Stomach smooth muscle (tissue), 2 donors: Measurements from ENCODE around the gene NDE1.
"Not testable (repeated sequence)": the region's sequence is repeated elsewhere in the genome, so short reads cannot be mapped to it uniquely, and the experiment has no call there.

ENCODE experiments used
- H3K27ac ChIP-seq: one replicate; pipeline ENCODE4 v1.7.0; 2013; ENCODE audit warnings: mild to moderate bottlenecking, low read length, inconsistent platforms
- H3K27me3 ChIP-seq, 2 donors: one replicate each; pipeline ENCODE4 v1.7.0; 2013; ENCODE audit warnings: low read length in 2 of 2; ENCODE audit not compliant: insufficient read depth in 2 of 2, control insufficient read depth in 1 of 2
- H3K36me3 ChIP-seq, 2 donors: one replicate each; pipeline ENCODE4 v1.7.0; 2013; ENCODE audit warnings: low read length in 2 of 2; ENCODE audit not compliant: control insufficient read depth in 2 of 2, insufficient read depth in 2 of 2
- H3K4me1 ChIP-seq: one replicate; pipeline ENCODE4 v1.7.0; 2013; ENCODE audit warnings: low read length; ENCODE audit not compliant: control insufficient read depth, insufficient read depth
- H3K4me3 ChIP-seq, 2 donors: one replicate each; pipeline ENCODE4 v1.7.0; 2013; ENCODE audit warnings: low read length in 2 of 2
- H3K9ac ChIP-seq, 2 donors: one replicate each; pipeline ENCODE4 v1.7.0; 2013; ENCODE audit warnings: low read length in 2 of 2, mild to moderate bottlenecking in 1 of 2
- H3K9me3 ChIP-seq, 2 donors: one replicate each; pipeline ENCODE4 v1.7.0; 2013; ENCODE audit warnings: low read length in 2 of 2; ENCODE audit not compliant: control insufficient read depth in 2 of 2
- donor health status: healthy.
- donor health status: Pancreatic carcinoma.

NDE1 gene

DNA sequence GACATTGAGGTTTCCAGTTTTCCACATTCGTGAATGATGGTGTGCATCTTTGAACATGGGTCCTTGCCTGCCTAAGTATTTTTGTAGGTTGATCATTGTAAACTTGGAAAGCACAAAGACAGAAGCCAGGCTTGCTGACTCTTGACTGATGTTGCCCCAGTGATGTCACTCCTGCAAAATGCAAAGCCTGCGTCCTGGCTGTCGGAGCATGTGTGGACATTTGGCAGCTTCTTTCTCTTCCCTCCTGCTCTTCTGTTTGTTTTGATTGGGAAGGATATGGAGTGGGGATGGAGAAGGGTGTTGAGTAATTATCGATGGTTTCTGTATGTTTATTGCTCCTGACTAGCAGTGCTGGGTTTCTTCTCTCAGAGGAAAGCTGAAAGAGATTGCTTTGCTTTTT, 3.2 kb downstream of the NDE1 start:
- H3K27ac ChIP-seq = peak overlapping the region; percentile 69
- H3K4me3 ChIP-seq = peak overlapping the region in 1 of 2 donors; percentile 36
- H3K9ac ChIP-seq = no peak overlapping the region
- no peaks in the 10 kb centered on the region for H3K9me3 ChIP-seq
- peaks cover 0 to 2% of the 10 kb centered on the region in 2 donors for H3K36me3 ChIP-seq
- H3K4me1 ChIP-seq = peaks cover 33% of the 10 kb centered on the region
- no peaks in the 10 kb centered on the region for H3K27me3 ChIP-seq

- Histone ChIP-seq H3K9ac (no peak overlapping the region), H3K4me3 (no peak overlapping the region), H3K9me3 (no peaks in the 10 kb centered on the region), H3K27ac (no peak overlapping the region), H3K27me3 (no peaks in the 10 kb centered on the region), H3K36me3 (peaks cover 0 to 4% of the 10 kb centered on the region in 2 donors), H3K4me1 (peaks cover 28% of the 10 kb centered on the region)
Measured at GRCh38 chr16:15654591-15654990, 4.5 kb downstream of the NDE1 start.

GRCh38 chr16:15655561-15655960, 5.5 kb downstream of the NDE1 start:
- not testable (repeated sequence) for H3K9me3 ChIP-seq, H3K4me3 ChIP-seq, H3K27ac ChIP-seq, H3K27me3 ChIP-seq, H3K36me3 ChIP-seq, H3K9ac ChIP-seq
- peaks cover 25% of the 10 kb centered on the region for H3K4me1 ChIP-seq

- H3K9ac ChIP-seq = no peak overlapping the region
- peaks cover 4 to 5% of the 10 kb centered on the region in 2 donors for H3K36me3 ChIP-seq
- no peaks in the 10 kb centered on the region for H3K27me3 ChIP-seq
- peaks cover 12% of the 10 kb centered on the region for H3K4me1 ChIP-seq
- H3K9me3 ChIP-seq = no peaks in the 10 kb centered on the region
- H3K27ac ChIP-seq = no peak overlapping the region
- H3K4me3 ChIP-seq = no peak overlapping the region
Measured at GRCh38 chr16:15658149-15658548, 8.1 kb downstream of the NDE1 start.

DNA sequence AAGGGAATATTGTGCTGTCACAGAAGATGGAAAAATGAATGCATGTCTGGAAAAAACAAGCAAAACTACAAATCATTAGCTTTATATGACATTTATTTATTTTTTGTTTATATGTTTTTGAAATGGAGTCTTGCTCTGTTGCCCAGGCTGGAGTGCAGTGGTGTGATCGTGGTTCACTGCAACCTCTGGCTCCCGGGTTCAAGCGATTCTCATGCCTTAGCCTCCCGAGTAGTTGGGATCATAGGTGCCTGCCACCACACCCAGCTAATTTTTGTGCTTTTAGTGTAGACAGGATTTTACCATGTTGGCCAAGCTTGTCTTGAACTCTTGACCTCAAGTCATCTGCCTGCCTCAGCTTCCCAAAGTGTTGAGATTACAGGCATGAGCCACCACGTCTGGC, 8.5 kb downstream of the NDE1 start:
- Histone ChIP-seq H3K36me3 (peaks cover 4 to 5% of the 10 kb centered on the region in 2 donors), H3K9me3 (no peaks in the 10 kb centered on the region), H3K27ac (no peak overlapping the region), H3K27me3 (no peaks in the 10 kb centered on the region), H3K4me1 (peaks cover 9% of the 10 kb centered on the region), H3K9ac (no peak overlapping the region), H3K4me3 (no peak overlapping the region)

DNA sequence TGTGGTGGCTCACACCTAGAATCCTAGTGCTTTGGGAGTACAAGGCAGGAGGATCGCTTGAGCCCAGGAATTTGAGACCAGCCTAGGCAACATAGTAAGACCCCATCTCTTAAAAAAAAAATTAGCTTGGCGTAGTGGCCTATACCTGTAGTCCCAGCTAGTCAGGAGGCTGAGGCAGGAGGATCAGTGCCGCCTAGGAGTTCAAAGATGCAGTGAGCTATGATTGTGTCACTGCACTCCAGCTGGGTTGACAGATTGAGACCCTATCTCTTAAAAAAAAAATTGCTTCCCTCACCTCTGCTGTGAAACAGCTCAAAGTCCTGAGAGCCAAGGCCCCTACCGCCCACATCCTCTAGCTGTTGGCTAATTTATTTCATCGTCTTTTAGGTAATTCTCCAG, 10.2 kb downstream of the NDE1 start:
- peaks cover 9 to 11% of the 10 kb centered on the region in 2 donors for H3K36me3 ChIP-seq
- no peak overlapping the region for H3K27ac ChIP-seq
- H3K4me3 ChIP-seq = no peak overlapping the region
- no peak overlapping the region for H3K9ac ChIP-seq
- no peaks in the 10 kb centered on the region for H3K27me3 ChIP-seq
- H3K4me1 ChIP-seq = no peaks in the 10 kb centered on the region
- no peaks in the 10 kb centered on the region for H3K9me3 ChIP-seq

DNA sequence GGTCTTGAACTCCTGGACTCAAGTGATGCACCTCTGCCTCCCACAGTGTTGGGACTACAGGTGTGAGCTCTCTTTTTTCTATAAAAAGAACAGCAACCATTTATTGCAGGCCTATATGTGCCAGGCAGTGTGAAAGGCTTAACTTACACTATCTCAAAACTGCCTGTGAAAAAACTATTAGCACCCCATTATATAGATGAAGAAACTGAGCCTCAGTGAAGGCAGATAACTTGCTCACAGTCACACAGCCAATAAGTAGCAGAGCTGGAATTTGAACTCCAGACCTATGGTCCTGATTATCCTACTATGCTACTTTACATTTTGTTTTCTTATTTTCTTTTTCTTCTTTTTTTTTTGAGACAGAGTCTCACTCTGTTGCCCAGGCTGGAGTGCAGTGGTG, 15.1 kb downstream of the NDE1 start:
- H3K36me3 ChIP-seq = peaks cover 30 to 39% of the 10 kb centered on the region in 2 donors
- no peaks in the 10 kb centered on the region for H3K4me1 ChIP-seq
- H3K27ac ChIP-seq = no peak overlapping the region
- no peaks in the 10 kb centered on the region for H3K9me3 ChIP-seq
- no peak overlapping the region for H3K9ac ChIP-seq
- H3K27me3 ChIP-seq = no peaks in the 10 kb centered on the region
- H3K4me3 ChIP-seq = no peak overlapping the region

DNA sequence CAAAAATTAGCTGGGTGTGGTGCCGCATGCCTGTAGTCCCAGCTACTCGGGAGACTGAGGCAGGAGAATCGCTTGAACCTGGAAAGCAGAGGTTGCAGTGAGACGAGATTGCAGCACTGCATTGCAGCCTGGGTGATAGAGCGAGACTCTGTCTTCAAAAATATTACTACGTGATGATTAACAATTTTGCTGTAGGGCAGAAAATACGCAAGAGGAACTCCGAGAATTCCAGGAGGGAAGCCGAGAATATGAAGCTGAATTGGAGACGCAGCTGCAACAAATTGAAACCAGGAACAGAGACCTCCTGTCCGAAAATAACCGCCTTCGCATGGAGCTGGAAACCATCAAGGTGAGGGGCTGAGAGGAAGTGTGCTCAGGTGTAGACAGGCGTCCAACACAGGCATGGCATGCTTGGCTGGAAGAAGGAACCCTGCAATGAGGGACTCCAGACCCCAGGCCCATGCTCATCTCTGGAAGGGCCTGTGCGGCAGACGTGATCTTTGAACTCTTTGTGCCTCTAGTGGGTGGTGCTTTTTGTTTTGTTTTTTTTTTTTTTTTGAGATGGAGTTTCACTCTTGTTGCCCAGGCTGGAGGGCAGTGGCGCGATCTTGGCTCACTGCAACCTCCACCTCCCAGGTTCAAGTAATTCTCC, 17.2 kb downstream of the NDE1 start:
- Histone ChIP-seq H3K4me3 (no peak overlapping the region), H3K27me3 (no peaks in the 10 kb centered on the region), H3K4me1 (no peaks in the 10 kb centered on the region), H3K9me3 (no peaks in the 10 kb centered on the region), H3K36me3 (peaks cover 30 to 37% of the 10 kb centered on the region in 2 donors), H3K27ac (no peak overlapping the region), H3K9ac (no peak overlapping the region)

- no peak overlapping the region for H3K9ac ChIP-seq
- peaks cover 3% of the 10 kb centered on the region for H3K4me1 ChIP-seq
- no peaks in the 10 kb centered on the region for H3K9me3 ChIP-seq
- H3K4me3 ChIP-seq = no peak overlapping the region
- no peaks in the 10 kb centered on the region for H3K27me3 ChIP-seq
- peaks cover 20 to 22% of the 10 kb centered on the region in 2 donors for H3K36me3 ChIP-seq
- peak overlapping the region; percentile 58 for H3K27ac ChIP-seq
Measured at GRCh38 chr16:15671530-15672117, 21.6 kb downstream of the NDE1 start.

GRCh38 chr16:15672127-15672513, 22.1 kb downstream of the NDE1 start:
- H3K27ac ChIP-seq = peak overlapping the region; percentile 58
- H3K9me3 ChIP-seq, H3K27me3 ChIP-seq, H3K4me1 ChIP-seq, H3K4me3 ChIP-seq: not testable (repeated sequence)
- H3K36me3 ChIP-seq = peaks cover 16 to 17% of the 10 kb centered on the region in 2 donors
- peak overlapping the region in 1 of 2 donors; percentile 22 for H3K9ac ChIP-seq

- Histone ChIP-seq H3K36me3 (peaks cover 14 to 17% of the 10 kb centered on the region in 2 donors), H3K4me3 (no peak overlapping the region), H3K4me1 (peaks cover 3% of the 10 kb centered on the region)
Measured at GRCh38 chr16:15672514-15673167, 22.6 kb downstream of the NDE1 start.

More at GRCh38 chr16:15672514-15673167, 22.6 kb downstream of the NDE1 start:
- Histone ChIP-seq H3K27ac (peak overlapping the region; percentile 58), H3K9ac (peak overlapping the region in 1 of 2 donors; percentile 22), H3K27me3 (no peaks in the 10 kb centered on the region), H3K9me3 (no peaks in the 10 kb centered on the region)
